SK-N-SH treated with all-trans-retinoic acid at 6 μM for 48 hours (cell line): ENCODE data around the gene HMGCS1.

Source experiments
- ATAC-seq: fragments of 200-7000 bp; cut with Tn5 transposase; 3 replicates; pipeline ENCODE4 v1.9.1; 2020; ENCODE audit warnings: mild to moderate bottlenecking, moderate library complexity
- ARNTL ChIP-seq: fragments of 450-650 bp; formaldehyde crosslinking; IDR thresholded peaks from 2 replicates; pipeline ENCODE4 v1.5.0; 2020; ENCODE audit warnings: low read depth, mild to moderate bottlenecking, moderate library complexity, borderline replicate concordance
- BACH2 ChIP-seq: fragments of 250-450 bp; sonication (Bioruptor Pico); IDR thresholded peaks from 2 replicates; pipeline ENCODE4 v1.9.0; 2021; ENCODE audit warnings: mild to moderate bottlenecking, borderline replicate concordance
- CSDC2 ChIP-seq: fragments of 250-450 bp; sonication (Bioruptor Pico); IDR thresholded peaks from 2 replicates; pipeline ENCODE4 v1.5.0; 2020; ENCODE audit warnings: mild to moderate bottlenecking, moderate library complexity
- ESRRG ChIP-seq: fragments of 250-450 bp; sonication (Bioruptor Pico); IDR thresholded peaks from 2 replicates; pipeline ENCODE4 v1.6.1; 2021; ENCODE audit warnings: mild to moderate bottlenecking
- GLIS3 ChIP-seq: fragments of 250-450 bp; sonication (Bioruptor Pico); IDR thresholded peaks from 2 replicates; pipeline ENCODE4 v1.5.0; 2020; ENCODE audit warnings: mild to moderate bottlenecking, moderate library complexity
- ISL1 ChIP-seq: fragments of 250-450 bp; sonication (Bioruptor Pico); IDR thresholded peaks from 2 replicates; pipeline ENCODE4 v2.1.2; 2022; ENCODE audit warnings: mild to moderate bottlenecking, moderate library complexity
- OSR1 ChIP-seq: fragments of 250-450 bp; sonication (Bioruptor Pico); IDR thresholded peaks from 2 replicates; pipeline ENCODE4 v1.8.0; 2022; ENCODE audit warnings: moderate library complexity, mild to moderate bottlenecking, inconsistent platforms
- PPARA ChIP-seq: fragments of 250-450 bp; sonication (Bioruptor Pico); IDR thresholded peaks from 2 replicates; pipeline ENCODE4 v1.5.0; 2020; ENCODE audit warnings: mild to moderate bottlenecking, borderline replicate concordance
- RARB ChIP-seq: fragments of 250-450 bp; sonication (Bioruptor Pico); IDR thresholded peaks from 2 replicates; pipeline ENCODE4 v1.8.0; 2021; ENCODE audit warnings: mild to moderate bottlenecking, moderate library complexity
- TCF4 ChIP-seq: fragments of 250-450 bp; sonication (Bioruptor Pico); IDR thresholded peaks from 2 replicates; pipeline ENCODE4 v1.8.0; 2021; ENCODE audit warnings: mild to moderate bottlenecking, moderate library complexity, borderline replicate concordance
- TOX ChIP-seq: fragments of 250-450 bp; sonication (Bioruptor Pico); IDR thresholded peaks from 2 replicates; pipeline ENCODE4 v1.8.0; 2021; ENCODE audit warnings: mild to moderate bottlenecking, moderate library complexity, borderline replicate concordance
- ZC3H10 ChIP-seq: fragments of 250-450 bp; sonication (Bioruptor Pico); IDR thresholded peaks from 2 replicates; pipeline ENCODE4 v1.5.1; 2021; ENCODE audit warnings: mild to moderate bottlenecking, moderate library complexity
- ZFP3 ChIP-seq: fragments of 250-450 bp; sonication (Bioruptor Pico); IDR thresholded peaks from 2 replicates; pipeline ENCODE4 v1.5.0; 2020; ENCODE audit warnings: mild to moderate bottlenecking, moderate library complexity
- ZFP30 ChIP-seq: fragments of 450-650 bp; formaldehyde crosslinking; IDR thresholded peaks from 2 replicates; pipeline ENCODE4 v1.5.0; 2022; ENCODE audit warnings: mild to moderate bottlenecking, moderate library complexity
- ZNF565 ChIP-seq: fragments of 450-650 bp; formaldehyde crosslinking; conservative IDR thresholded peaks from 2 replicates; pipeline ENCODE4 v1.5.0; 2020; ENCODE audit warnings: low read depth, mild to moderate bottlenecking, moderate library complexity
- ZNF70 ChIP-seq: fragments of 450-650 bp; formaldehyde crosslinking; IDR thresholded peaks from 2 replicates; pipeline ENCODE4 v1.5.0; 2020; ENCODE audit warnings: mild to moderate bottlenecking, moderate library complexity
- ZNF8 ChIP-seq: fragments of 450-650 bp; formaldehyde crosslinking; IDR thresholded peaks from 2 replicates; pipeline ENCODE4 v1.5.0; 2020; ENCODE audit warnings: mild to moderate bottlenecking, moderate library complexity
- TF ChIP-seq, protein P1 (sequence below): fragments of 250-450 bp; sonication (Bioruptor Pico); IDR thresholded peaks from 2 replicates; pipeline ENCODE4 v1.5.1; 2021; ENCODE audit warnings: mild to moderate bottlenecking, moderate library complexity
- TF ChIP-seq, protein P2 (sequence below): fragments of 250-450 bp; sonication (Bioruptor Pico); IDR thresholded peaks from 2 replicates; pipeline ENCODE4 v1.8.0; 2020; ENCODE audit warnings: mild to moderate bottlenecking, moderate library complexity, borderline replicate concordance
- TF ChIP-seq, protein P3 (sequence below): fragments of 250-450 bp; sonication (Bioruptor Pico); IDR thresholded peaks from 2 replicates; pipeline ENCODE4 v1.5.1; 2020; ENCODE audit warnings: low read depth, mild to moderate bottlenecking, moderate library complexity
- TF ChIP-seq, protein P4 (sequence below): fragments of 250-450 bp; sonication (Bioruptor Pico); IDR thresholded peaks from 2 replicates; pipeline ENCODE4 v1.5.0; 2020; ENCODE audit warnings: mild to moderate bottlenecking, moderate library complexity

The HMGCS1 gene

DNA sequence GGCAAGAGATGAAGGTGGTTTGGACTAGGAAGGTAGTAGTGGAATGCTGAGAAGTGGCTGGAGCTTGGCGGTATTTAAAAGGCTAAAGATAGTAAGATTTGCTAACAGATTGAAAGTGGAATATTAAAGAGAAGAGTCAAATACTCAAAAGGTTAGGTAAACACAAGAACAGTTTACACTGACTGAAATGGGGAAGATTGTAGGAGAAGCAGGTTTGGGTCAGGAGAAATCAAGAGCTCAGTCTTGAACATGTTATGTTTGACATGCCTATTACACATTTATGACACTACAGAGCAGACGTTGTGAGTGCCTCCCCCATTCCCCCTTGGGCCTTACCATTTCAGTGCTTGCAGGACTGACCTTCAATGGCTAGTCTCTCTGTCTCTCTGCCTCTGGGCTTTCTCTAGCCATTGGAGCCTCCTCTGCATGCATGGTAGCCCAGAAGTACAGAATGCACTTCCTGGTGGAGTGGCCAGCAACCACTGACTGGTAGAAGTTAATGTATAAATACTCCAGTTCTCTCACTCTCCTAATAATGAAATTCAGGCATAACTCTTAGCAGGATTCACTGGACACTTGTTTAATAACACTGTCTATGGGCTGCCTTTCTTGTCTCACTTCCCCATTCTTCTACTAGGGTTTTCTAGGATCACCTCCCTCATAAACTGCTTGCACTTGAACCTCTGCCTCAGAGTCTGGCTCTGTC, 56.8 kb downstream of the HMGCS1 start:
- no peak for ATAC-seq

DNA sequence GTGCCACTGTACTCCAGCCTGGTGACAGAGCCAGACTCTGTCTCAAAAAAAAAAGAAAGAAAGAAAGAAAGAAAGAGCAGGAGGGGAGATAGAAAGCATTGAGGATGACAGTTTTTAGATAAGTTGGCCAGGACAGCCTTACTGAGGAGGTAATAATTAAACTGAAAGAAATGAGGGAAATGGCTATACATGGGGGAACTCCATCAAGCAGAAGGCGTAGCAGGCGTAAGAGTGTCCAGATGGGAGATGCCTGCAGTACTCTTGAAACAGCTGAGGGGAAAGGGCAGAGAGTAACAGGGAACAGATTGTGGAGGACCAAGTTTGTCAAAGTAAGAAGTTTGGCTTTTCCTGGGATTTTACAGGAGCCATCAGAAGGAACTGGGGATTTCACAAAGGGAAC, 57.5 kb downstream of the HMGCS1 start:
- no peak for TF ChIP-seq ZC3H10
- no peak for TF ChIP-seq ISL1 (CRISPR knock-in tag)
- TF ChIP-seq ZFP3 (CRISPR knock-in tag): no peak
- TF ChIP-seq, protein P1, sequence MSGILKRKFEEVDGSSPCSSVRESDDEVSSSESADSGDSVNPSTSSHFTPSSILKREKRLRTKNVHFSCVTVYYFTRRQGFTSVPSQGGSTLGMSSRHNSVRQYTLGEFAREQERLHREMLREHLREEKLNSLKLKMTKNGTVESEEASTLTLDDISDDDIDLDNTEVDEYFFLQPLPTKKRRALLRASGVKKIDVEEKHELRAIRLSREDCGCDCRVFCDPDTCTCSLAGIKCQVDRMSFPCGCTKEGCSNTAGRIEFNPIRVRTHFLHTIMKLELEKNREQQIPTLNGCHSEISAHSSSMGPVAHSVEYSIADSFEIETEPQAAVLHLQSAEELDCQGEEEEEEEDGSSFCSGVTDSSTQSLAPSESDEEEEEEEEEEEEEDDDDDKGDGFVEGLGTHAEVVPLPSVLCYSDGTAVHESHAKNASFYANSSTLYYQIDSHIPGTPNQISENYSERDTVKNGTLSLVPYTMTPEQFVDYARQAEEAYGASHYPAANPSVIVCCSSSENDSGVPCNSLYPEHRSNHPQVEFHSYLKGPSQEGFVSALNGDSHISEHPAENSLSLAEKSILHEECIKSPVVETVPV (CRISPR knock-in tag): no peak
- no peak for TF ChIP-seq ESRRG (CRISPR knock-in tag)
- no peak for TF ChIP-seq RARB (CRISPR knock-in tag)
- TF ChIP-seq GLIS3 (CRISPR knock-in tag): no peak
- TF ChIP-seq, protein P2, sequence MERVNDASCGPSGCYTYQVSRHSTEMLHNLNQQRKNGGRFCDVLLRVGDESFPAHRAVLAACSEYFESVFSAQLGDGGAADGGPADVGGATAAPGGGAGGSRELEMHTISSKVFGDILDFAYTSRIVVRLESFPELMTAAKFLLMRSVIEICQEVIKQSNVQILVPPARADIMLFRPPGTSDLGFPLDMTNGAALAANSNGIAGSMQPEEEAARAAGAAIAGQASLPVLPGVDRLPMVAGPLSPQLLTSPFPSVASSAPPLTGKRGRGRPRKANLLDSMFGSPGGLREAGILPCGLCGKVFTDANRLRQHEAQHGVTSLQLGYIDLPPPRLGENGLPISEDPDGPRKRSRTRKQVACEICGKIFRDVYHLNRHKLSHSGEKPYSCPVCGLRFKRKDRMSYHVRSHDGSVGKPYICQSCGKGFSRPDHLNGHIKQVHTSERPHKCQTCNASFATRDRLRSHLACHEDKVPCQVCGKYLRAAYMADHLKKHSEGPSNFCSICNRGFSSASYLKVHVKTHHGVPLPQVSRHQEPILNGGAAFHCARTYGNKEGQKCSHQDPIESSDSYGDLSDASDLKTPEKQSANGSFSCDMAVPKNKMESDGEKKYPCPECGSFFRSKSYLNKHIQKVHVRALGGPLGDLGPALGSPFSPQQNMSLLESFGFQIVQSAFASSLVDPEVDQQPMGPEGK (CRISPR knock-in tag): no peak
- no peak for TF ChIP-seq TCF4 (CRISPR knock-in tag)
- TF ChIP-seq TOX: no peak
- TF ChIP-seq BACH2 (CRISPR knock-in tag): no peak
- no peak for TF ChIP-seq ZNF70 (CRISPR knock-in tag)
- no peak for TF ChIP-seq PPARA (CRISPR knock-in tag)
- TF ChIP-seq, protein P3, sequence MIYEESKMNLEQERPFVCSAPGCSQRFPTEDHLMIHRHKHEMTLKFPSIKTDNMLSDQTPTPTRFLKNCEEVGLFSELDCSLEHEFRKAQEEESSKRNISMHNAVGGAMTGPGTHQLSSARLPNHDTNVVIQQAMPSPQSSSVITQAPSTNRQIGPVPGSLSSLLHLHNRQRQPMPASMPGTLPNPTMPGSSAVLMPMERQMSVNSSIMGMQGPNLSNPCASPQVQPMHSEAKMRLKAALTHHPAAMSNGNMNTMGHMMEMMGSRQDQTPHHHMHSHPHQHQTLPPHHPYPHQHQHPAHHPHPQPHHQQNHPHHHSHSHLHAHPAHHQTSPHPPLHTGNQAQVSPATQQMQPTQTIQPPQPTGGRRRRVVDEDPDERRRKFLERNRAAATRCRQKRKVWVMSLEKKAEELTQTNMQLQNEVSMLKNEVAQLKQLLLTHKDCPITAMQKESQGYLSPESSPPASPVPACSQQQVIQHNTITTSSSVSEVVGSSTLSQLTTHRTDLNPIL (CRISPR knock-in tag): no peak
- TF ChIP-seq ZNF565: no peak
- no peak for TF ChIP-seq ZNF8
- TF ChIP-seq CSDC2 (CRISPR knock-in tag): no peak
- no peak for TF ChIP-seq OSR1 (CRISPR knock-in tag)
- TF ChIP-seq ZFP30 (CRISPR knock-in tag): no peak
- TF ChIP-seq ARNTL (CRISPR knock-in tag): no peak
- no peak for ATAC-seq

More for the DNA sequence above, 56.8 kb downstream of the HMGCS1 start:
- TF ChIP-seq ESRRG (CRISPR knock-in tag) (no peak), RARB (CRISPR knock-in tag) (no peak), ZNF565 (no peak), ISL1 (CRISPR knock-in tag) (no peak), GLIS3 (CRISPR knock-in tag) (no peak), TCF4 (CRISPR knock-in tag) (no peak), ARNTL (CRISPR knock-in tag) (no peak), CSDC2 (CRISPR knock-in tag) (no peak)
- TF ChIP-seq, protein P4, sequence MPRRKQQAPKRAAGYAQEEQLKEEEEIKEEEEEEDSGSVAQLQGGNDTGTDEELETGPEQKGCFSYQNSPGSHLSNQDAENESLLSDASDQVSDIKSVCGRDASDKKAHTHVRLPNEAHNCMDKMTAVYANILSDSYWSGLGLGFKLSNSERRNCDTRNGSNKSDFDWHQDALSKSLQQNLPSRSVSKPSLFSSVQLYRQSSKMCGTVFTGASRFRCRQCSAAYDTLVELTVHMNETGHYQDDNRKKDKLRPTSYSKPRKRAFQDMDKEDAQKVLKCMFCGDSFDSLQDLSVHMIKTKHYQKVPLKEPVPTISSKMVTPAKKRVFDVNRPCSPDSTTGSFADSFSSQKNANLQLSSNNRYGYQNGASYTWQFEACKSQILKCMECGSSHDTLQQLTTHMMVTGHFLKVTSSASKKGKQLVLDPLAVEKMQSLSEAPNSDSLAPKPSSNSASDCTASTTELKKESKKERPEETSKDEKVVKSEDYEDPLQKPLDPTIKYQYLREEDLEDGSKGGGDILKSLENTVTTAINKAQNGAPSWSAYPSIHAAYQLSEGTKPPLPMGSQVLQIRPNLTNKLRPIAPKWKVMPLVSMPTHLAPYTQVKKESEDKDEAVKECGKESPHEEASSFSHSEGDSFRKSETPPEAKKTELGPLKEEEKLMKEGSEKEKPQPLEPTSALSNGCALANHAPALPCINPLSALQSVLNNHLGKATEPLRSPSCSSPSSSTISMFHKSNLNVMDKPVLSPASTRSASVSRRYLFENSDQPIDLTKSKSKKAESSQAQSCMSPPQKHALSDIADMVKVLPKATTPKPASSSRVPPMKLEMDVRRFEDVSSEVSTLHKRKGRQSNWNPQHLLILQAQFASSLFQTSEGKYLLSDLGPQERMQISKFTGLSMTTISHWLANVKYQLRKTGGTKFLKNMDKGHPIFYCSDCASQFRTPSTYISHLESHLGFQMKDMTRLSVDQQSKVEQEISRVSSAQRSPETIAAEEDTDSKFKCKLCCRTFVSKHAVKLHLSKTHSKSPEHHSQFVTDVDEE: no peak
- TF ChIP-seq, protein P3 (CRISPR knock-in tag): no peak

DNA sequence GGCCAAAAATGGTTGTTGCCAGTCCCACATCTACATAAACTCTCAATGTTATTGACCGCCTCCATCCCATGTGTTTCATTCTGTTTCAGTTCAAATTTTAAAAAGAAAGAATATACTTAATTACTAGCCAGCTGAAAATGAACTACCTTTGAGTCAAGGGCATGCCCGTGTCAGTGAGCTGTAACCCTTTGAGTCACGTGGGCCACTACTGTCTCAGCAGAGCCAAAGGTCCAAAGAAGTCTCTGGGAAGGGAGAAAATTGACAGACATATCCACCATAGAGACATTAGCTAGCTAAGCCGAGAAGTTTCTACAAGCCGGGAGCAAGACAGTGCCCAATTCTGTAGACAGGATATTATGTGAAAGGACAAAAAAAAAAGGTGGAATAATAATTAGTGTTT, 61.5 kb downstream of the HMGCS1 start:
- ATAC-seq: no peak
- TF ChIP-seq, protein P2 (CRISPR knock-in tag): no peak
- TF ChIP-seq, protein P4: no peak
- TF ChIP-seq ARNTL (CRISPR knock-in tag): no peak
- TF ChIP-seq TOX: no peak
- no peak for TF ChIP-seq RARB (CRISPR knock-in tag)
- no peak for TF ChIP-seq BACH2 (CRISPR knock-in tag)
- no peak for TF ChIP-seq TCF4 (CRISPR knock-in tag)
